C4-2B (cell line): Measurements from ENCODE around the gene IRF8.

Experiments used
- CTCF ChIP-seq: fragments of 450-650 bp; conservative IDR thresholded peaks from 2 replicates; pipeline ENCODE4 v1.5.1; 2017; ENCODE audit warnings: mild to moderate bottlenecking
- ZFX ChIP-seq: fragments of 450-650 bp; IDR thresholded peaks from 2 replicates; pipeline ENCODE4 v1.6.1; 2017

GRCh38 chr16:85908444-85908843 lies 9.5 kb downstream of the IRF8 start:
- no peak for TF ChIP-seq CTCF
- no peak for TF ChIP-seq ZFX
